HG03439 (cell line): Measurements from ENCODE around the gene TANC1.

Source experiments
- ATAC-seq: cut with Tn5 transposase; IDR thresholded peaks from one replicate; pipeline ENCODE4 v1.9.1; 2021; ENCODE audit warnings: mild to moderate bottlenecking, moderate library complexity; ENCODE audit not compliant: unreplicated experiment

The TANC1 gene

GRCh38 chr2:158993721-158994587 is 25.5 kb downstream of the TANC1 start:
- ATAC-seq: no peak

- no peak for ATAC-seq
Measured at GRCh38 chr2:158994920-158995676, 26.7 kb downstream of the TANC1 start.

- no peak for ATAC-seq
Measured at GRCh38 chr2:158995677-158996049, 27.2 kb downstream of the TANC1 start.

GRCh38 chr2:158996378-158996993 is 28.0 kb downstream of the TANC1 start:
- no peak for ATAC-seq

- ATAC-seq: no peak
Measured at GRCh38 chr2:158997037-158997790, 28.8 kb downstream of the TANC1 start.

- ATAC-seq: no peak
Measured at GRCh38 chr2:158998551-158999248, 30.3 kb downstream of the TANC1 start.

GRCh38 chr2:158999458-158999857 is 31.0 kb downstream of the TANC1 start:
- no peak for ATAC-seq

GRCh38 chr2:159000072-159000471 is 31.6 kb downstream of the TANC1 start:
- ATAC-seq: no peak

- ATAC-seq: no peak
Measured at GRCh38 chr2:159002462-159003111, 34.1 kb downstream of the TANC1 start.

- ATAC-seq: no peak
Measured at GRCh38 chr2:159003555-159003954, 35.1 kb downstream of the TANC1 start.

GRCh38 chr2:159004849-159005248 is 36.4 kb downstream of the TANC1 start:
- ATAC-seq: no peak

- no peak for ATAC-seq
Measured at GRCh38 chr2:159009940-159010339, 41.5 kb downstream of the TANC1 start.

- no peak for ATAC-seq
Measured at GRCh38 chr2:159010340-159010739, 41.9 kb downstream of the TANC1 start.

GRCh38 chr2:159010963-159011362 is 42.5 kb downstream of the TANC1 start:
- no peak for ATAC-seq

GRCh38 chr2:159012142-159012541 is 43.7 kb downstream of the TANC1 start:
- ATAC-seq: no peak

GRCh38 chr2:159013103-159013502 is 44.7 kb downstream of the TANC1 start:
- no peak for ATAC-seq

GRCh38 chr2:159015174-159015573 is 46.7 kb downstream of the TANC1 start:
- ATAC-seq: no peak

- no peak for ATAC-seq
Measured at GRCh38 chr2:159015823-159016222, 47.4 kb downstream of the TANC1 start.

- ATAC-seq: no peak
Measured at GRCh38 chr2:159017837-159018236, 49.4 kb downstream of the TANC1 start.

GRCh38 chr2:159019021-159019420 is 50.6 kb downstream of the TANC1 start:
- ATAC-seq: no peak
